Prostate gland (tissue), 2 donors: ENCODE measurements around the gene BRD3. TPM values are rescaled to one million over a fixed set of nuclear protein-coding genes. Genes with fewer than 3 reads are reported as not detected.

Experiments
- DNase-seq: peaks from one replicate; pipeline ENCODE4 v3.0.0-alpha.2; 2019; ENCODE audit warnings: low spot score
- H3K27ac ChIP-seq, 2 donors: fragments of 200-600 bp; sonication (generic); 2 replicates each; pipeline ENCODE4 v1.5.1; 2017 to 2019
- H3K27me3 ChIP-seq: fragments of 200-600 bp; sonication (generic); replicated peaks from 2 replicates; pipeline ENCODE4 v1.5.1; 2019; ENCODE audit not compliant: insufficient read depth
- H3K36me3 ChIP-seq, 2 donors: fragments of 200-600 bp; sonication (generic); 1 replicate in 1 of 2; 2 replicates in 1 of 2; pipeline versions ENCODE4 v1.5.1 to v1.8.1; 2017 to 2019
- H3K4me1 ChIP-seq: fragments of 200-600 bp; sonication (generic); replicated peaks from 2 replicates; pipeline ENCODE4 v1.5.1; 2019
- H3K4me3 ChIP-seq, 2 donors: fragments of 200-600 bp; sonication (generic); 2 replicates each; pipeline ENCODE4 v1.5.1; 2017 to 2019
- H3K9me3 ChIP-seq: fragments of 200-600 bp; sonication (generic); 2 replicates; pipeline ENCODE4 v1.5.1; 2017
- CTCF ChIP-seq, 4 experiments: fragments of 200-600 bp in 2 of 4; fragments of 450-650 bp in 2 of 4; sonication (generic) in 2 of 4; IDR thresholded peaks; 1 replicate in 3 of 4; 2 replicates in 1 of 4; pipeline ENCODE4 v1.5.1; 2016 to 2019; ENCODE audit warnings: antibody characterized with exemption in 4 of 4, mild to moderate bottlenecking in 2 of 4, moderate library complexity in 2 of 4
- POLR2A ChIP-seq: fragments of 450-650 bp; IDR thresholded peaks from one replicate; pipeline ENCODE4 v1.6.1; 2016; ENCODE audit warnings: antibody characterized with exemption, mild to moderate bottlenecking
- POLR2AphosphoS5 ChIP-seq: sonication (generic); formaldehyde crosslinking; IDR thresholded peaks from one replicate; pipeline ENCODE4 v1.6.1; 2017; ENCODE audit warnings: antibody characterized with exemption
- WGBS: methylation state at CpG from one replicate; pipeline ENCODE4 v1.1.5; 2018; 5-methylcytosine and 5-hydroxymethylcytosine counted together
- intact Hi-C: fragments of 100-400 bp; cut with DNase I; formaldehyde crosslinking; loops from one replicate; pipeline ENCODE4 v1.14.2; 2022
- total RNA-seq, 2 donors: library from RNA; depleted of rRNA; stranded (reverse); fragments of >200 nt; gene quantifications; one replicate each; pipeline ENCODE4 v1.1.0, GENCODE V29; 2016

The BRD3 gene
- total RNA-seq = 10 to 100 TPM; 31.8 to 44.3 TPM

DNA sequence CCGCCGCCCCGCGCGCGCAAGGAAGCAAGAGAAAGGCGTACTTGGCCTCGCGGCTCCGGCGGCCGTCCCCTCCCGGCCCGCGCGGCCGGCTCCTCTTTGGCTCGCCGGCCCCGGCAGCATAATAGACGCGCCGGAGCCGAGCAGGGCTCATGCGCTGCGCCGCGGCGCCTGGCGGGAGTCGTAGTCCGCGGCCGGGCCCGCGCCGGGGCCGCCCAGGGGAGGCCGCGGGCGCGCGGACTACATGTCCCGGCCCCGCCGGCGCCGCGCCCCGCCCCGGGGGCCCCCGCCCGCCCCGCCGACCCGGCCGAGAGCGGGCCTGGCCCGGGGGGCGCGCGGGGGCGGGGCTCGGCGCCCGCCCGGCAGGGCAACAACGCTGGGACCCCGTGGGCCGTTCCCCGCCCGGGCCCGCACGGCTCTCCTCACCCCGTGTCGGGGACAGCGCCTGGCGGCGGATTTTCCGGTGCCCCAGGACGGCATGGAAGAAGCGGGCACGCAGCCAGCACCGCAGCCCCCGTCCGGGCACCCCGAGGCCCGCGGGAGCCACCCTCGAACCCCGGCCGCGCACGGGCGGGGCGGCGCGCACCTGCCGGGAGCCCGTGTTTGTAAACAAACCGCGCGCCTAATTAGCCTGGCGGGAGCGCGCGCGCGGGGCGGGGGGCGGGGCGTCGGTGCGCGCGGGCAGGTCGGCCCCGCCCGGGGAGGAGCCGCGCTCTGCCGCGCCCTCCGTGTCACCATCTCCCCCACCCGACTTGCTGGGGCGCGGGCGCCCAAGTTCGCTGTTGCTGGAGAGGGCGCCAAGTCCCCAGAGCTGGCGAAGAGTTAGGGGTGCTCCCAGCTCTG is at the start of gene BRD3:
BRD3 (minus strand) TSS at position 123 of the 840 bp plus-strand sequence. CDS start 14,549 bp downstream, outside the sequence.
- peak within 1 kb of the TSS; percentile 95 to 99 for H3K27ac ChIP-seq
- H3K27me3 ChIP-seq = no peaks in the 10 kb centered on the region
- peak; percentile 83 for DNase-seq
- TF ChIP-seq POLR2AphosphoS5 = peak; percentile 67
- no peak for TF ChIP-seq CTCF (IDR thresholded peaks at IDR 0.05)
- TF ChIP-seq POLR2A = peak; percentile 83
- 1% methylated on average over 107 of the region's 131 CpGs for WGBS
- no peaks in the 10 kb centered on the region for H3K9me3 ChIP-seq
- no peaks in the 10 kb centered on the region for H3K36me3 ChIP-seq
- intact Hi-C loops = loop anchor here (5.0 to 10.0 kb wide), 3 partner anchors 41 to 367 kb away; partner anchors contain the start of gene BRD3OS
- H3K4me1 ChIP-seq = peaks cover 10% of the 10 kb centered on the region
- H3K4me3 ChIP-seq = peak within 1 kb of the TSS; percentile 93 to 95

DNA sequence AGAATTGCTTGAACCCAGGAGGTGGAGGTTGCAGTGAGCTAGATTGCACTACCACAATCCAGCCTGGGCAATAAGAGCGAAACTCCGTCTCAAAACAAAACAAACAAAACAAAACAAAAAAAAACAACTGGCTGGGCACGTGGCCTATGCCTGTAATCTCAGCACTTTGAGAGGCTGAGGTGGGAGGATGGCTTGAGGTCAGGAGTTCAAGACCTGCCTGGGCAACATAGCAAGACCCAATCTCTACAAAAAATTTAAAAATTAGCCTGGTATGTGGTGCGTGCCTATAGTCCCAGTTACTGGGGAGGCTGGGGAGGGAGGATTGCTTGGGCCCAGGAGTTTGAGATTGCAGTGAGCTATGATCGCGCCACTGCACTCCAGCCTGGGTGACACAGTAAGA is 44.7 kb upstream of the BRD3 start:
- WGBS = 85% methylated on average over 6 of the region's 6 CpGs
- no peak for DNase-seq

GRCh38 chr9:134111064-134111463 is 43.2 kb upstream of the BRD3 start:
- no peak for TF ChIP-seq CTCF (IDR thresholded peaks at IDR 0.05)
- TF ChIP-seq POLR2A = no peak
- no peak for TF ChIP-seq POLR2AphosphoS5
- WGBS = 85% methylated on average over 9 of the region's 9 CpGs
- intact Hi-C loops = no loop called here
- Histone ChIP-seq H3K4me3 (no peak overlapping the region), H3K27me3 (no peaks in the 10 kb centered on the region), H3K9me3 (no peaks in the 10 kb centered on the region), H3K27ac (no peak overlapping the region), H3K4me1 (no peaks in the 10 kb centered on the region), H3K36me3 (no peaks in the 10 kb centered on the region)
- no peak for DNase-seq

More for the DNA sequence above, 44.7 kb upstream of the BRD3 start:
- no peaks in the 10 kb centered on the region for H3K4me1 ChIP-seq
- intact Hi-C loops = no loop called here
- H3K27ac ChIP-seq = no peak overlapping the region
- no peaks in the 10 kb centered on the region for H3K27me3 ChIP-seq
- no peaks in the 10 kb centered on the region for H3K36me3 ChIP-seq
- H3K4me3 ChIP-seq = no peak overlapping the region
- H3K9me3 ChIP-seq = no peaks in the 10 kb centered on the region
- no peak for TF ChIP-seq POLR2AphosphoS5
- TF ChIP-seq CTCF (IDR thresholded peaks at IDR 0.05) = no peak
- TF ChIP-seq POLR2A = no peak

DNA sequence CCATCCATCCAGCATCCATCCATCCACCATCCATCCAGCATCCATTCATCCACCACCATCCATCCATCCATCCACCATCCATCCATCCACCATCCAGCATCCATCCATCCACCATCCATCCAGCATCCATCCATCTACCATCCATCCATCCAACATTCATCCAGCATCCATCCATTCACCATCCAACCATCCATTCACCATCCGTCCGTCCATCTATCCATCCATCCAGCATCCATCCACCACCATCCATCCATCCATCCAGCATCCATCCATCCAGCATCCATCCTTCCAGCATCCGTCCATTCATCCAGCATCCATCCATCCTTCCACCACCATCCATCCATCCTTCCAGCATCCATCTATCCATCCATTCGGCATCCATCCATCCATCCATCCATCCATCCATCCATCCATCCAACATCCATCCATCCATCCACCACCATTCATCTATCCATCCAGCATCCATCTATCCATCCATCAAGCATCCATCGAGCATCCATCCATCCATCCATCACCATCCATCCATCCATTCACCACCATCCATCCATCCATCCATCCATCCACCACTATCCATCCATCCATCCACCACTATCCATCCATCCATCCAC is 35.7 kb upstream of the BRD3 start:
- H3K27ac ChIP-seq = no peak overlapping the region
- 74% methylated on average over 5 of the region's 5 CpGs for WGBS
- no peaks in the 10 kb centered on the region for H3K9me3 ChIP-seq
- TF ChIP-seq POLR2A (no peak), POLR2AphosphoS5 (no peak), CTCF (IDR thresholded peaks at IDR 0.05) (no peak)
- H3K27me3 ChIP-seq = no peaks in the 10 kb centered on the region
- no peaks in the 10 kb centered on the region for H3K4me1 ChIP-seq
- H3K4me3 ChIP-seq = no peak overlapping the region
- DNase-seq = no peak
- H3K36me3 ChIP-seq = no peaks in the 10 kb centered on the region
- intact Hi-C loops = no loop called here
